ENCODE results near the gene DDX51.

DDX51 gene

GRCh38 chr12:132144115-132144809 lies at the start of gene DDX51, which contains the start of gene NOC4L:
Gene DDX51, minus strand, starts transcription at chr12:132144319. Its CDS starts 23 bp downstream, at chr12:132144296.
Gene NOC4L, plus strand, starts transcription at chr12:132144457. Its CDS starts 32 bp downstream, at chr12:132144489.
- peak; percentile 61 for DNase-seq

GRCh38 chr12:132191715-132192553 lies 47.8 kb upstream of the DDX51 start:
- no peak for DNase-seq

- no peak for DNase-seq
These were observed 46.8 kb upstream of the DDX51 start for GRCh38 chr12:132190834-132191500.

GRCh38 chr12:132190012-132190755 lies 46.1 kb upstream of the DDX51 start:
- no peak for DNase-seq

GRCh38 chr12:132189378-132190011 lies 45.4 kb upstream of the DDX51 start:
- peak; percentile 80 for DNase-seq

- no peak for DNase-seq
These were observed 44.8 kb upstream of the DDX51 start for GRCh38 chr12:132188916-132189325.

- no peak for DNase-seq
These were observed 44.4 kb upstream of the DDX51 start for GRCh38 chr12:132188451-132188901.

- DNase-seq: no peak
These were observed 43.7 kb upstream of the DDX51 start for GRCh38 chr12:132187646-132188450.

- DNase-seq: peak; percentile 27
These were observed 42.9 kb upstream of the DDX51 start for GRCh38 chr12:132186857-132187620.

GRCh38 chr12:132186208-132186856 lies 42.2 kb upstream of the DDX51 start:
- no peak for DNase-seq

GRCh38 chr12:132185705-132186104 lies 41.6 kb upstream of the DDX51 start:
- no peak for DNase-seq

- DNase-seq: no peak
These were observed 38.7 kb upstream of the DDX51 start for GRCh38 chr12:132182711-132183365.

GRCh38 chr12:132182206-132182710 lies 38.1 kb upstream of the DDX51 start:
- no peak for DNase-seq

GRCh38 chr12:132181570-132182200 lies 37.6 kb upstream of the DDX51 start:
- DNase-seq: no peak

GRCh38 chr12:132180648-132181546 lies 36.8 kb upstream of the DDX51 start:
- DNase-seq: no peak

- no peak for DNase-seq
These were observed 35.6 kb upstream of the DDX51 start for GRCh38 chr12:132179431-132180362.

All from GF-D8 (cell line).